Small intestine (tissue), 7 donors: ENCODE data around the gene MSMP. TPM values are rescaled to one million over a fixed set of nuclear protein-coding genes. Genes with fewer than 3 reads are reported as not detected.

Experiments
- DNase-seq, 2 donors: peaks; one replicate each; pipeline versions ENCODE4 v3.0.0 to v3.0.0-alpha.2; 2013
- FAIRE-seq: peaks from 2 replicates; lab custom pipeline; 2012; peaks lifted over from hg19 to GRCh38; lab: Jason Lieb, UNC
- H3K27ac ChIP-seq, 3 donors: one replicate each; pipeline ENCODE4 v1.5.1; 2013; ENCODE audit warnings: low read length in 2 of 3, mild to moderate bottlenecking in 2 of 3, control low read depth in 1 of 3, inconsistent platforms in 1 of 3, low read depth in 1 of 3, moderate library complexity in 1 of 3
- H3K27me3 ChIP-seq, 3 donors: one replicate each; pipeline ENCODE4 v1.6.1; 2013; ENCODE audit warnings: low read length in 3 of 3, inconsistent platforms in 1 of 3; ENCODE audit not compliant: control insufficient read depth in 3 of 3, insufficient read depth in 3 of 3
- H3K36me3 ChIP-seq, 3 donors: one replicate each; pipeline ENCODE4 v1.6.1; 2013; ENCODE audit warnings: low read length in 3 of 3, inconsistent platforms in 1 of 3, low read depth in 1 of 3, mild to moderate bottlenecking in 1 of 3, moderate library complexity in 1 of 3; ENCODE audit not compliant: control insufficient read depth in 3 of 3, insufficient read depth in 2 of 3
- H3K4me1 ChIP-seq, 3 donors: one replicate each; pipeline ENCODE4 v1.6.1; 2013; ENCODE audit warnings: low read length in 2 of 3, inconsistent platforms in 1 of 3, low read depth in 1 of 3, mild to moderate bottlenecking in 1 of 3, moderate library complexity in 1 of 3; ENCODE audit not compliant: control insufficient read depth in 3 of 3, insufficient read depth in 2 of 3
- H3K4me3 ChIP-seq, 3 donors: one replicate each; pipeline ENCODE4 v1.5.1; 2013; ENCODE audit warnings: low read length in 3 of 3, control low read depth in 1 of 3, inconsistent platforms in 1 of 3, low read depth in 1 of 3, mild to moderate bottlenecking in 1 of 3, moderate library complexity in 1 of 3
- H3K9me3 ChIP-seq, 2 donors: one replicate each; pipeline ENCODE4 v1.6.1; 2013; ENCODE audit warnings: low read depth in 1 of 2, low read length in 1 of 2; ENCODE audit not compliant: control insufficient read depth in 2 of 2, insufficient read depth in 1 of 2
- WGBS, 3 donors: extraction: QIAGEN DNeasy Blood & Tissue Kit; methylation state at CpG; one replicate each; pipeline ENCODE4 v1.1.7; 2013; 5-methylcytosine and 5-hydroxymethylcytosine counted together
- polyA plus RNA-seq, 4 donors: library from polyadenylated mRNA; stranded (reverse) in 3 of 4; unstranded in 1 of 4; fragments of 200-250 nt in 3 of 4; fragments of 120-200 nt in 1 of 4; gene quantifications; one replicate each; pipeline versions ENCODE4 v1.2.1 to v1.2.3, GENCODE V29; 2013
- donor health status: healthy with polysubstance abuse.
- donor health status: control.
- donor health status: control.
- donor health status: Bipolar disorder and iron deficiency.
- donor health status: healthy.

The MSMP gene
- polyA plus RNA-seq, 4 donors: 0.18 to 0.52 TPM; not detected in 2

- H3K27ac ChIP-seq: peak overlapping the region; percentile 86 to 99 (median 95)
- no peak for FAIRE-seq
- H3K36me3 ChIP-seq: peaks cover 4 to 35% (median 13%) of the 10 kb centered on the region in 3 donors
- no peaks in the 10 kb centered on the region for H3K27me3 ChIP-seq
- 8 to 14% (median 8%) methylated on average over 25 to 48 of the region's 48 CpGs for WGBS, 3 donors
- no peaks in the 10 kb centered on the region for H3K9me3 ChIP-seq
- peaks cover 0 to 24% (median 3%) of the 10 kb centered on the region in 3 donors for H3K4me1 ChIP-seq
- H3K4me3 ChIP-seq: peak overlapping the region; percentile 71 to 89 (median 74)
- peak; percentile 82 to 91 for DNase-seq
Observed at GRCh38 chr9:35756275-35757225, 2.5 kb upstream of the MSMP start.

DNA sequence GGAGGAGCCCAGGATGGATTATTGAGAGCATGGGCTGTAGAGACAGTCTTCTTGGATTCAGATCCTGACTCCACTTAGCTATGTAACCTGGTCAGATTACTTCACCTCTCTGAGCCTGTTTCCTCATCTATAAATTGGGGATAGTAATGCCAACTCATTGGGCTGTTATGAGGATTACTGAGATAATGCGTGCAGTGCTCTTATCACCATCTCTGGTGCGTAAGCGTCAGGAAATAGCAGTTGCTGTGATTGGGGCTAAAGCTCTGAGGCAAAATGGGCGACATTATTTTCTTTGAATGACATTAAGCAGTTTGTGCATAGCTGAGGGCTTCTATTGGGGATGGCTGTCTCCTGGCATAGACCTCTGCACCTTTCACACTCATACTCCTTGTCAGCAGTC, 995 bp upstream of the MSMP start:
- H3K4me3 ChIP-seq: no peak overlapping the region
- 71 to 91% (median 77%) methylated on average over 4 of the region's 4 CpGs for WGBS, 3 donors
- H3K36me3 ChIP-seq: peaks cover 4 to 43% (median 13%) of the 10 kb centered on the region in 3 donors
- H3K27me3 ChIP-seq: no peaks in the 10 kb centered on the region
- H3K9me3 ChIP-seq: no peaks in the 10 kb centered on the region
- no peak for FAIRE-seq
- no peak overlapping the region for H3K27ac ChIP-seq
- H3K4me1 ChIP-seq: peaks cover 0 to 21% (median 3%) of the 10 kb centered on the region in 3 donors
- no peak for DNase-seq

DNA sequence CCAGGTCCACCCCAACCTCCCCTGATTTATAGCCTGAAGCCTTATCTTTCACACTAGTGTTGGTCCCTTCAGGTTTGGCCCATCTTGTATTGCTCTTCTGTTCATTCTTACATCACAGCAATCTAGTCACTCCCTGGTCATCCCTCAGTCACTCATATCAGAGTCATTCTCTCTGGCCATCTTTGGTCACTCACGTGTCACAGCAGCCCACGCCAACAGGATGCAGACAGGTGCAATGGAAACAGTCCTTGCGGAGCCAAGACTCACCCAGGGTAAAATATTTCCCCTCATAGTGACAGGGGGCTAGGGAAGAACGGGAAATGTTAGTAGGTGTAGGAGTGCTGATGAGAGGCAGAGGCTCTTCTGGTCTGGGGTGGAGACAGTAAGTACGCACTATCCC, 610 bp downstream of the MSMP start:
- Histone ChIP-seq H3K27me3 (no peaks in the 10 kb centered on the region), H3K4me1 (peaks cover 0 to 15% (median 1%) of the 10 kb centered on the region in 3 donors), H3K9me3 (no peaks in the 10 kb centered on the region), H3K4me3 (no peak overlapping the region), H3K27ac (no peak overlapping the region), H3K36me3 (peaks cover 4 to 46% (median 13%) of the 10 kb centered on the region in 3 donors)
- DNase-seq: no peak
- 92 to 93% (median 92%) methylated on average over 5 of the region's 5 CpGs for WGBS, 3 donors
- FAIRE-seq: no peak

DNA sequence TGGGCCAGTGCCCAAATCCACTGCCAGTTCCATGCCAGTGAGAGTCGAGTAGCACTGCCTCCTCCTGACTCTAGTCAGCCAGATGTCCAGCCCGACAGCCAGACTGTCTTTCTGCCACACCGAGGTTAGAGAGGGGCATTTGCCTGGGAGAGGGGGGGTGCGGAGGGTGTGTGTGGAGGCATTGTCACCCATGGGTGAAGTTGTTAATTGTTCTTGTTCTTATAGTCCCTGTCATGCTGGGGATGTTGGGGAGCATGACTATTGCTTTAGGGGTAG, 3.9 kb downstream of the MSMP start:
- no peaks in the 10 kb centered on the region for H3K9me3 ChIP-seq
- H3K27me3 ChIP-seq: no peaks in the 10 kb centered on the region
- peaks cover 0 to 15% (median 11%) of the 10 kb centered on the region in 3 donors for H3K4me1 ChIP-seq
- DNase-seq (no peak), FAIRE-seq (no peak)
- H3K27ac ChIP-seq: peak overlapping the region; percentile 88 to 99 (median 94)
- peak overlapping the region in 2 of 3 donors; percentile 67 to 99 for H3K4me3 ChIP-seq
- peaks cover 4 to 43% (median 13%) of the 10 kb centered on the region in 3 donors for H3K36me3 ChIP-seq
- WGBS, 3 donors: 59 to 66% (median 62%) methylated on average over 4 of the region's 4 CpGs

DNA sequence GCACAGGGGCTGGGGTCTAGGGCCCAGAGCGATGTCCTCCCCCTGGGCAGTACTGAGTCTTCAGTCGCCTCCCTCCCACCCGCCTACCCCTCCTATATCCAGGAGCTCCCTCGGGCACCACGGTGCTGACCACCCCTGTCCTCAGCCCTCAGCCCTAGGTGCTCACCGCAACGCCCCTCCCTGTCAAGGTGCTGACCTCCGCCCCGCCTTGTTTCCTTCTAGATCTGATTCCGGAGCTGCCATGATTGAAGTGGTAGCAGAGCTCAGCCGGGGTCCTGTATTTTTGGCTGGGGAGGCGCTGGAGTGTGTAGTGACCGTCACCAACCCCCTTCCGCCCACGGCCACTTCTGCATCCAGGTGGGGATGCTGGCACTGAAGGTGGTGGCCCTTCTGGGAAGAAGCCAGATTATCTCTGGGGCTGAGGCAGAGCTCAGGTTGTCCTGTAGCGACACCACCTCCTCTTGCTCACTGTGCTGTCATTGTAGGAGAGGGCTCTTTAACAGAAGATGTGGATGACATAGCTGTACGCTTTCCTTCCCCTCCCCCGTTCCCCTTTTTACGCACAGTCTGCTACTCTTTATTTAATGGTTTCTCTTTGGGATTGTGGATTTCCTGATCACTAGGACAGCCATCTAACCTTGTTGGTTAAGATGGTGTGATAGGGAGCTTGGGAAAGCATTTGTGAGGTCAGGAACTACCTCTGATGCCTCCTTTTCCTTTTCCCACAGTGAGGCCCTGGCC, 4.4 kb downstream of the MSMP start:
- peak overlapping the region; percentile 67 to 99 (median 84) for H3K4me3 ChIP-seq
- peak overlapping the region; percentile 88 to 99 (median 94) for H3K27ac ChIP-seq
- peaks cover 4 to 48% (median 13%) of the 10 kb centered on the region in 3 donors for H3K36me3 ChIP-seq
- WGBS, 3 donors: 1 to 4% (median 3%) methylated on average over 17 to 19 of the region's 19 CpGs
- peaks cover 0 to 15% (median 11%) of the 10 kb centered on the region in 3 donors for H3K4me1 ChIP-seq
- FAIRE-seq: no peak
- DNase-seq: peak; percentile 78 to 82
- H3K27me3 ChIP-seq: no peaks in the 10 kb centered on the region
- no peaks in the 10 kb centered on the region for H3K9me3 ChIP-seq

GRCh38 chr9:35748858-35749514, 5.1 kb downstream of the MSMP start, which contains the start of the genes GBA2 and RGP1:
Gene GBA2 (minus strand): TSS chr9:35749228. CDS start chr9:35748704, 524 bp downstream.
Gene RGP1 (plus strand): TSS chr9:35749287. CDS start chr9:35749756, 469 bp downstream.
- Histone ChIP-seq H3K27ac (peak within 1 kb of the TSS; percentile 88 to 99 (median 94)), H3K27me3 (no peaks in the 10 kb centered on the region), H3K36me3 (peaks cover 4 to 48% (median 17%) of the 10 kb centered on the region in 3 donors), H3K9me3 (no peaks in the 10 kb centered on the region), H3K4me1 (peaks cover 0 to 15% (median 11%) of the 10 kb centered on the region in 3 donors), H3K4me3 (peak within 1 kb of the TSS; percentile 67 to 99 (median 84))
- FAIRE-seq (no peak), DNase-seq (peak; percentile 94 to 96)
- 0 to 1% (median 1%) methylated on average over 50 to 69 of the region's 69 CpGs for WGBS, 3 donors

- Histone ChIP-seq H3K4me3 (peak overlapping the region; percentile 67 to 99 (median 84)), H3K9me3 (no peaks in the 10 kb centered on the region), H3K4me1 (peaks cover 0 to 15% (median 11%) of the 10 kb centered on the region in 3 donors), H3K27ac (peak overlapping the region; percentile 88 to 99 (median 94)), H3K36me3 (peaks cover 8 to 47% (median 14%) of the 10 kb centered on the region in 3 donors), H3K27me3 (no peaks in the 10 kb centered on the region)
- no peak for FAIRE-seq
- DNase-seq: peak in 1 of 2 donors; percentile 32
- WGBS, 3 donors: 0 to 1% (median 0%) methylated on average over 24 of the region's 24 CpGs
Observed at GRCh38 chr9:35748242-35748857, 5.7 kb downstream of the MSMP start.
